ENCODE measurements around the gene CD22. TPM values are rescaled to one million over a fixed set of nuclear protein-coding genes. Genes with fewer than 3 reads are reported as not detected.

CD22 gene
- total and polyA plus RNA-seq, 2 donors = 1.6 to 8.8 TPM

GRCh38 chr19:35291916-35292315, 37.1 kb upstream of the CD22 start, which contains the start of gene MAG:
Gene MAG (plus strand): TSS chr19:35292161. CDS start chr19:35295409, 3,248 bp downstream.
- Histone ChIP-seq H3K36me3 (ENCODE audit: insufficient read depth) (no peaks in the 10 kb centered on the region), H3K27ac (ENCODE audit: low read depth) (no peak within 1 kb of the TSS), H3K4me1 (ENCODE audit: insufficient read depth) (no peaks in the 10 kb centered on the region), H3K4me3 (ENCODE audit: low read depth, low read length) (no peak within 1 kb of the TSS)
- no peak for DNase-seq (ENCODE audit: extremely low spot score)
- 76% methylated on average over 12 of the region's 12 CpGs for WGBS

GRCh38 chr19:35292421-35293362, 36.3 kb upstream of the CD22 start:
- no peaks in the 10 kb centered on the region for H3K4me1 ChIP-seq (ENCODE audit: insufficient read depth)
- 56% methylated on average over 23 of the region's 23 CpGs for WGBS
- H3K27ac ChIP-seq (ENCODE audit: low read depth) = no peak overlapping the region
- no peak overlapping the region for H3K4me3 ChIP-seq (ENCODE audit: low read depth, low read length)
- no peaks in the 10 kb centered on the region for H3K36me3 ChIP-seq (ENCODE audit: insufficient read depth)
- DNase-seq (ENCODE audit: extremely low spot score) = no peak

GRCh38 chr19:35293363-35293739, 35.6 kb upstream of the CD22 start:
- DNase-seq (ENCODE audit: extremely low spot score) = no peak
- no peaks in the 10 kb centered on the region for H3K4me1 ChIP-seq (ENCODE audit: insufficient read depth)

GRCh38 chr19:35293808-35294207, 35.2 kb upstream of the CD22 start:
- no peak for DNase-seq (ENCODE audit: extremely low spot score)
- 37% methylated on average over 17 of the region's 17 CpGs for WGBS
- H3K4me1 ChIP-seq (ENCODE audit: insufficient read depth) = no peaks in the 10 kb centered on the region
- H3K4me3 ChIP-seq (ENCODE audit: low read depth, low read length) = no peak overlapping the region
- H3K36me3 ChIP-seq (ENCODE audit: insufficient read depth) = no peaks in the 10 kb centered on the region
- no peak overlapping the region for H3K27ac ChIP-seq (ENCODE audit: low read depth)

More at GRCh38 chr19:35293363-35293739, 35.6 kb upstream of the CD22 start:
- Histone ChIP-seq H3K4me3 (ENCODE audit: low read depth, low read length) (no peak overlapping the region), H3K27ac (ENCODE audit: low read depth) (no peak overlapping the region), H3K36me3 (ENCODE audit: insufficient read depth) (no peaks in the 10 kb centered on the region)
- WGBS = 17% methylated on average over 7 of the region's 7 CpGs

- Histone ChIP-seq H3K4me3 (ENCODE audit: low read depth, low read length) (no peak overlapping the region), H3K27ac (ENCODE audit: low read depth) (no peak overlapping the region), H3K36me3 (ENCODE audit: insufficient read depth) (no peaks in the 10 kb centered on the region), H3K4me1 (ENCODE audit: insufficient read depth) (no peaks in the 10 kb centered on the region)
- DNase-seq (ENCODE audit: extremely low spot score) = no peak
- WGBS = 64% methylated on average over 3 of the region's 3 CpGs
Observed at GRCh38 chr19:35294328-35294727, 34.7 kb upstream of the CD22 start.

GRCh38 chr19:35294859-35295791, 33.9 kb upstream of the CD22 start:
- 61% methylated on average over 25 of the region's 25 CpGs for WGBS
- no peaks in the 10 kb centered on the region for H3K36me3 ChIP-seq (ENCODE audit: insufficient read depth)
- H3K4me1 ChIP-seq (ENCODE audit: insufficient read depth) = no peaks in the 10 kb centered on the region
- no peak overlapping the region for H3K4me3 ChIP-seq (ENCODE audit: low read depth, low read length)
- H3K27ac ChIP-seq (ENCODE audit: low read depth) = no peak overlapping the region
- DNase-seq (ENCODE audit: extremely low spot score) = no peak

GRCh38 chr19:35295792-35296462, 33.1 kb upstream of the CD22 start:
- Histone ChIP-seq H3K36me3 (ENCODE audit: insufficient read depth) (no peaks in the 10 kb centered on the region), H3K27ac (ENCODE audit: low read depth) (no peak overlapping the region), H3K4me1 (ENCODE audit: insufficient read depth) (no peaks in the 10 kb centered on the region), H3K4me3 (ENCODE audit: low read depth, low read length) (no peak overlapping the region)
- whole genome bisulfite sequencing = 56% methylated on average over 24 of the region's 24 CpGs
- no peak for DNase-seq (ENCODE audit: extremely low spot score)

DNA sequence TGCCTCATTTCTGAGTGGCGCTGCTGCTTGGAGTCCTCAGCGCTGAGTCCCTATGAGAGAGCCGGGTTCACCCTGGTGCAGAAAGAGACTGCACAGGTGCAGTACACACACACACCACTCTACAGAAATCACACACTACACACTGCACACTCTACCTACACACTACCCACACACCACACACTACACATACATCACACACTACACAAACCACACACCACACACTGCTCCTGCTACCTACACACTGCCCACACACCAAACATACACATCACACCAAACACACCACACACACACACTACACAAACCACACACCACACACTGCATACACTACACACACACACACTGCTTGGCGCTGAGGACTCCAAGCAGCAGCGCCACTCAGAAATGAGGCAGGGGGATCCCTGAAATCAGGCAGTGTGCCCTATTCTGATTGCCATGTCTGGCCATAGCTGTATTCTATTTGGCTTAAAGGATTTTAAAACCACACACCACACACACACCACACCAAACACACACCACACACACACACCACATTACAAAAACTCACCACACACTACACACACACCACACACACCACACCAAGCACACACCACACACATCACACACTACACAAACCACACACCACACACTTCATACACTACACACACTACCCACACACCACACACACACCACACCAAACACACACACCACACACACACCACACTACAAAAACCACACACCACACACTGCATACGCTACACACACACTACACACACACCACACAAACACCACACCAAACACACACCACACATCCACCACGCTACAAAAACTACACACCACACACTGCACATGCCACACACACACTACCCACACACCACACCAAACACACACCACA, 32.1 kb upstream of the CD22 start:
- Histone ChIP-seq H3K36me3 (ENCODE audit: insufficient read depth) (no peaks in the 10 kb centered on the region), H3K4me3 (ENCODE audit: low read depth, low read length) (no peak overlapping the region), H3K4me1 (ENCODE audit: insufficient read depth) (no peaks in the 10 kb centered on the region), H3K27ac (ENCODE audit: low read depth) (no peak overlapping the region)
- no peak for DNase-seq (ENCODE audit: extremely low spot score)
- 96% methylated on average over 7 of the region's 7 CpGs for WGBS

DNA sequence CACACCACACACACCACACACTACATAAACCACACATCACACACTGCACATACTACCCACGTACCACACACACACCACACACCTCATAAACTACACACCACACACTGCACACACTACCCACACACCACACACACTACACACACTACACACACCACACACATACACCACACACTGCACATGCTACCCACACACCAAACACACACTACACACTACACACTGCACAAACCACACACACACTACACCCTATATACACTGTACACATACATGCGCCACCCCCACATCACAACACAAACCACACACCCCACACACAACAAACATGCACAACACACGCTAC, 31.5 kb upstream of the CD22 start:
- no peaks in the 10 kb centered on the region for H3K4me1 ChIP-seq (ENCODE audit: insufficient read depth)
- H3K4me3 ChIP-seq (ENCODE audit: low read depth, low read length) = no peak overlapping the region
- DNase-seq (ENCODE audit: extremely low spot score) = no peak
- 98% methylated on average over 3 of the region's 3 CpGs for WGBS
- no peaks in the 10 kb centered on the region for H3K36me3 ChIP-seq (ENCODE audit: insufficient read depth)
- H3K27ac ChIP-seq (ENCODE audit: low read depth) = no peak overlapping the region

GRCh38 chr19:35297922-35298321, 31.1 kb upstream of the CD22 start:
- Histone ChIP-seq H3K27ac (ENCODE audit: low read depth) (no peak overlapping the region), H3K4me3 (ENCODE audit: low read depth, low read length) (no peak overlapping the region), H3K36me3 (ENCODE audit: insufficient read depth) (no peaks in the 10 kb centered on the region), H3K4me1 (ENCODE audit: insufficient read depth) (no peaks in the 10 kb centered on the region)
- 94% methylated on average over 2 of the region's 2 CpGs for WGBS
- DNase-seq (ENCODE audit: extremely low spot score) = no peak

GRCh38 chr19:35298561-35298972, 30.4 kb upstream of the CD22 start:
- Histone ChIP-seq H3K27ac (ENCODE audit: low read depth) (no peak overlapping the region), H3K4me1 (ENCODE audit: insufficient read depth) (no peaks in the 10 kb centered on the region), H3K36me3 (ENCODE audit: insufficient read depth) (no peaks in the 10 kb centered on the region), H3K4me3 (ENCODE audit: low read depth, low read length) (no peak overlapping the region)
- DNase-seq (ENCODE audit: extremely low spot score) = no peak
- 95% methylated on average over 5 of the region's 5 CpGs for WGBS

DNA sequence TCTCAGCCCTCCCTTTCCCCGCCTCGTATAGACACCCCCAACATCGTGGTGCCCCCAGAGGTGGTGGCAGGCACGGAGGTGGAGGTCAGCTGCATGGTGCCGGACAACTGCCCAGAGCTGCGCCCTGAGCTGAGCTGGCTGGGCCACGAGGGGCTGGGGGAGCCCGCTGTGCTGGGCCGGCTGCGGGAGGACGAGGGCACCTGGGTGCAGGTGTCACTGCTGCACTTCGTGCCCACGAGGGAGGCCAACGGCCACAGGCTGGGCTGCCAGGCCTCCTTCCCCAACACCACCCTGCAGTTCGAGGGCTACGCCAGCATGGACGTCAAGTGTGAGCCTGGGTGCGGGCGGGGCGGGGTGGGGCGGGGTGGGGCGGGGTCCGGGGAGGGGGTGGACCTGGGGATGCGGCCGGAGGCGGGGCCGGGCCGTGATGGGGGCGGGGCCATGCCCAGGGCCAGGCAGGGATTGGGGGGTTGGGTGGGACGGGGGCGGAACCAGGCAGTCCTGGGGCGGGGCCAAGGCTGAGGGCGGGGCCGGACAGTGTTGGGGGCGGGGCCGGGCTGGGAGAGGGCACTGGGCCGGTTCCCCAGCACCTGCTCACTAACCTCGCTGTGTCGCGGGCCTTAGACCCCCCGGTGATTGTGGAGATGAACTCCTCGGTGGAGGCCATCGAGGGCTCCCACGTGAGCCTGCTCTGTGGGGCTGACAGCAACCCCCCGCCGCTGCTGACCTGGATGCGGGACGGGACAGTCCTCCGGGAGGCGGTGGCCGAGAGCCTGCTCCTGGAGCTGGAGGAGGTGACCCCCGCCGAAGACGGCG, 29.3 kb upstream of the CD22 start:
- H3K36me3 ChIP-seq (ENCODE audit: insufficient read depth) = no peaks in the 10 kb centered on the region
- no peak overlapping the region for H3K4me3 ChIP-seq (ENCODE audit: low read depth, low read length)
- H3K4me1 ChIP-seq (ENCODE audit: insufficient read depth) = no peaks in the 10 kb centered on the region
- H3K27ac ChIP-seq (ENCODE audit: low read depth) = no peak overlapping the region
- 43% methylated on average over 53 of the region's 55 CpGs for WGBS
- DNase-seq (ENCODE audit: extremely low spot score) = no peak
